HG03432 (cell line): ENCODE results near the gene RNF113B.
A peak's percentile ranks its signal among the peaks of the same experiment; 100 is the strongest.

Source experiments
- ATAC-seq: cut with Tn5 transposase; IDR thresholded peaks from one replicate; pipeline ENCODE4 v1.9.1; 2021; ENCODE audit warnings: mild to moderate bottlenecking, moderate library complexity; ENCODE audit not compliant: unreplicated experiment

Gene RNF113B

DNA sequence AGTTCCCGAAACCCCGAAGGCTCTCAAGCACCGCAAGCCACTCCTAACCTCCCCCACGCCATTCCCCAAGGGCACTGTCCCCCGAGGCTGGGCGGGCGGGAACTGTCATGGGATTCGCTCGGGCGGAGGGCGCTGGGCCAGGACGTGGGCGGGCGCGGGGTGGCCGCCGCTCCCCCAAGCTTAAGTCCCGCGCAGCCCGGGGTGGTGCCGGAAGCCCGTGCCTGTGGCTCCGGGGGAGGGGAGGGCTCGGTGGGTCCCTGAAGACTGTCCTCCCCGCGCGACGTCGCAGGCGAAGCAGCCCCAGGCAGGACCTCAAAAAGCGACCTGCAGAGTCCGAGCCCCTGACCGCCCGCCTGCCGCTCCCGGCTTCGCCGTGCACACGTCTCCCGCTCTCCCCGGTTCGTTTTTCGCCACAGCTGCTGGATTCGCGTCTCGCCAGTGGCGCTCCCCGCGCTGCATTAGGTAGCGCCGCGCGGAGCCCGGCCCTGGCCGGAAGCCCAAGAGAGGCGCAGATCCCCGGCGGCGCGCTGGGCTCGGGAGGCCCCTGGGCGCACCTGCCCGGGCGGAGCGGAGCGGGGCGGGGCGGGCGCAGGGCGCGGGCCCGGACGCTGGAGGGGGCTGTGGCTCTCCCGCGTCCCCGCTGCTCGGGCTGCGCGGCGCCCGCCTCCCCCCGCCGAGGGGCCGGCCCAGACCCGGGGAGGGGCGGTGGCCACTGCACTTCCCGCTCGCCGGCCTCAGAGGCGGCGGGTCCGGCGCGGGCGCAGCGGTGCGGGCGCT lies 34.5 kb downstream of the RNF113B start, which contains the start of gene FARP1:
TSS of gene FARP1 (plus strand) at position 715 of the 777 bp plus-strand sequence. CDS start 70,149 bp downstream, outside the sequence.
- peak; percentile 84 for ATAC-seq

DNA sequence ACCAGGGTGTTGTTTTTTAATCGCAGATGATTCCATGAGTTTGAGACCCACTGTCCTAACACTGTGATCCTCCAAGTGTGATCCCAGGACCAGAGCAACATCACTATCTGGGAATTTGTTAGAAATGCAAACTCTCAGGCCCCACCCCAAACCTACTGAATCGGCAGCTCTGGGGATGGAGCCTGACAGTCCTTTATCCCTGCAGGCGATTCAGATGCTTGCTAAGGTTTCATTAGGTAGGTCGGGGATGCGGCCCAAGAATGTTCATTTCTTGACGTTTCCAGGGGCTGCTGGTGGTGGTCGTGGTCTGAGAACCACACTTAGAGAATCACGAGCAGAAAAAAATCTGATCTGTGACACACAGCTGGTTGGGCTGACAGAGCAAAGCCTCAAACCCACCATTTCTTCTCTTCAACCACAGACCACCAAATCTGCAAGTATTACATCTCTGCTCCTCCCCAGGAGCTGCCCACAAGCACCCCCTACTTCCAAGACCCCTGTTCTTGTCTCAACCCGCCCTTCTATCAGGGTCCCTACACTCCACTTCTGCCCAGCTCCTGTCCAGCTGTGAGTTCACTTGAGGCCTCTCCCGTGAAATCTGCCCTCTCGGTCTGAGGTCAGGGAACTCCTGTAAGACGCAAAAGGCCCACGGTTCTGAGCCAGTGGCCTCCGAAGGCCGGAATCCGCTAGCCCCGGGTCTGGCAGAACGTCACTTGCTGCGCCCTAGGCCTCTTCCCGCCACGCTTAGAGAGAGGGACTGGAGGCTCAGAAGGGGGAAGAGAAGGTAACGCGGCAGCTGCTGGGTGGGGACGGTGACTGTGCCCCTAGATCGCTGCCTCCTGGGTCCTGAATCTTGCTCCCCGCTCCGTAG lies 35.3 kb downstream of the RNF113B start:
- ATAC-seq = peak; percentile 6

DNA sequence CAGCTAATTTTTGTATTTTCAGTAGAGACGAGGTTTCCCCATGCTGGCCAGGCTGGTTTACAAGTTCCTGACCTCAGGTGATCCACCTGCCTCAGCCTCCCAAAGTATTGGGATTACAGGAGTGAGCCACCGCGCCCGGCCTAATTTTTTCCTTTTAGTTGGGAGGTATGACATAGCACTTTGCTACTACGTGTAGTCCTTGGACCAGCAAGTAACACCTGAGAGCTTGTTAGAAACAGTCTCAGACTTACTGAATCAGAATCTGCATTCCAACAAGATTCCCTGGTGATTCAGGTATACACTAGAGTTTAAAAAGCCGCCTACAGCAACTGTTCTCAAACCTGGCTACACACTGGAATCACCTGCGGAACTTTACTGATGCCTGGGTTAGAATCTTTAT lies 36.0 kb downstream of the RNF113B start:
- no peak for ATAC-seq

DNA sequence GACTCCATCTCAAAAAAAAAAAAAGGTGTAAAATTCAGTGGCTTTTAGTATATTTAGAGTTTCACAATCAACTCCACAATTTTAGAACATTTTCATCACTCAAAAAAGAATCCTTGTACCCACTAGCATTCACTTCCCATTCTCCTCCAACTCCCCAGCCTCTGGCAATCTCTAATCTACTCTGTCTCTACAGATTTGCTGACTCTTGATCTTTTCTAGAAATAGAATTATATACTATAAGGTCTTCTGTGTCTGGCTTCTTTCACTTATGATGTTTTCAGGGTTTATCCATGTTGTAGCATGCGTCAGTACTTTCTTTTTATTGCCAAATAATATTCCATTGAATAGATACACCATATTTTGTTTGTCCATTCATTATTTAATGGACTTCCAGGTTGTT lies 42.2 kb downstream of the RNF113B start:
- no peak for ATAC-seq

- ATAC-seq = peak; percentile 98
Observed at GRCh38 chr13:98133946-98134345, 43.1 kb downstream of the RNF113B start.

GRCh38 chr13:98129059-98129746 lies 47.9 kb downstream of the RNF113B start:
- no peak for ATAC-seq
